ENCODE measurements around the gene TUBGCP2. TPM values are rescaled to one million over a fixed set of nuclear protein-coding genes. Genes with fewer than 3 reads are reported as not detected.

TUBGCP2 gene
- total and polyA plus RNA-seq, 9 of the 15 experiments (the other 6 are each of a cell fraction or from before 2014, with no cell fraction given): 4.3 to 56.6 (median 28.4) TPM

DNA sequence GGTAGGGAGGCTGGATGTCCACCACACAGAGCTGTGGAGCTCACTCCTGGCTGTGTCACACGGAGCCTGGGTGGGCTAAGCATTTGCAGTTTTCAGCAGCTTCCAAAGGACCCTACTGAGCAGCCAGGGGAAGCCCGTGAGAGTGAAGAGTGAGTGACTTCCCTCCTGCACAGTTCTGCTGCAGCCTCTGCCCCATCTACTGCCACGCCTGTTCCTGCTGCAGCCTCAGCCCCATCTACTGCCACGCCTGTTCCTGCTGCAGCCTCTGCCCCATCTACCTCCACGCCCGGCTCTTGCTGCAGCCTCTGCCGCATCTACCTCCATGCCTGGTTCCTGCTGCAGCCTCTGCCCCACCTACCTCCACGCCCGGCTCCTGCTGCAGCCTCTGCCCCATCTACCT is 44.2 kb downstream of the TUBGCP2 start:
- no peak for ATAC-seq
- Histone ChIP-seq H2AFZ (ENCODE audit: low read depth, low read length) (no peak overlapping the region), H3K9me1 (ENCODE audit: control insufficient read depth, insufficient read depth, low read length) (no peaks in the 10 kb centered on the region), H3K9me3 (replicated peaks; ENCODE audit: control insufficient read depth, insufficient read depth, low read depth, low read length) (no peaks in the 10 kb centered on the region), H3K27me3 (ENCODE audit: control insufficient read depth in 2 of 2, insufficient read depth in 2 of 2, low read length in 2 of 2) (no peaks in the 10 kb centered on the region), H3K4me3 (no peak overlapping the region), H3K9ac (ENCODE audit: insufficient read depth in 1 of 2, low read depth in 2 of 2, low read length in 2 of 2) (no peak overlapping the region), H3K27ac (ENCODE audit: extremely low read depth, low read depth, low read length) (no peak overlapping the region), H4K20me1 (replicated peaks; ENCODE audit: control insufficient read depth, insufficient read depth, low read length) (no peaks in the 10 kb centered on the region), H3K4me2 (ENCODE audit: insufficient read depth, low read length) (no peak overlapping the region), H3K79me2 (ENCODE audit: control insufficient read depth, insufficient read depth, low read length) (no peaks in the 10 kb centered on the region), H3K4me1 (replicated peaks in 1 of 2; ENCODE audit: control insufficient read depth in 2 of 2, insufficient read depth in 2 of 2, low read length in 2 of 2) (peaks cover 2 to 80% of the 10 kb centered on the region in 2 experiments; a peak in 3 of 5 replicates), H3K36me3 (ENCODE audit: control insufficient read depth, insufficient read depth, low read length) (no peaks in the 10 kb centered on the region)
- POLR2A ChIA-PET: interaction anchor here (1.0 kb wide), 1 partner anchor 15 kb away, joined by 3 read pairs; no protein-coding TSS in a partner anchor
- no TSS peak for BruUV-seq (replicated peaks)
- intact Hi-C loops (cut with micrococcal nuclease) (no loop called here), in situ Hi-C loops (cut with MboI) (no loop called here)
- WGBS (ENCODE audit: insufficient coverage, low coverage, missing lambda C conversion rate): 28% methylated on average over 8 of the region's 9 CpGs
- TF ChIP-seq, protein P1, sequence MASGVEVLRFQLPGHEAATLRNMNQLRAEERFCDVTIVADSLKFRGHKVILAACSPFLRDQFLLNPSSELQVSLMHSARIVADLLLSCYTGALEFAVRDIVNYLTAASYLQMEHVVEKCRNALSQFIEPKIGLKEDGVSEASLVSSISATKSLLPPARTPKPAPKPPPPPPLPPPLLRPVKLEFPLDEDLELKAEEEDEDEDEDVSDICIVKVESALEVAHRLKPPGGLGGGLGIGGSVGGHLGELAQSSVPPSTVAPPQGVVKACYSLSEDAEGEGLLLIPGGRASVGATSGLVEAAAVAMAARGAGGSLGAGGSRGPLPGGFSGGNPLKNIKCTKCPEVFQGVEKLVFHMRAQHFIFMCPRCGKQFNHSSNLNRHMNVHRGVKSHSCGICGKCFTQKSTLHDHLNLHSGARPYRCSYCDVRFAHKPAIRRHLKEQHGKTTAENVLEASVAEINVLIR (CRISPR knock-in tag; IDR thresholded peaks at IDR 0.05): no peak
- no peak for TF ChIP-seq RBM14 (IDR thresholded peaks at IDR 0.05; ENCODE audit: borderline replicate concordance, insufficient read depth, low read depth, low read length)
- no peak for TF ChIP-seq HDAC8 (tag; IDR thresholded peaks at IDR 0.05)
- no peak for TF ChIP-seq MAZ (CRISPR knock-in tag; conservative IDR thresholded peaks at IDR 0.05 in 1 of 2, IDR thresholded peaks at IDR 0.05 in 1 of 2)
- TF ChIP-seq TCF3 (CRISPR knock-in tag; IDR thresholded peaks at IDR 0.05): no peak
- FAIRE-seq: no peak
- CTCF ChIA-PET (ENCODE audit: low intra/inter-chr PET ratio): no interaction called here
- no peak for DNase-seq (ENCODE audit: extremely low read depth in 1 of 4, low spot score in 3 of 4)
